HepG2 (cell line): Measurements from ENCODE around the gene GRB10. TPM values are rescaled to one million over a fixed set of nuclear protein-coding genes. Genes with fewer than 3 reads are reported as not detected.

ENCODE experiments used
- CEBPB ChIP-seq: IDR thresholded peaks from 2 replicates; pipeline ENCODE4 v1.6.1; 2011; ENCODE audit warnings: low read depth, low read length, improper control_type of control experiment, borderline replicate concordance
- CHD4 ChIP-seq: fragments of 200-600 bp; sonication (generic); IDR thresholded peaks from 2 replicates; pipeline ENCODE4 v1.7.0; 2017; ENCODE audit warnings: mild to moderate bottlenecking, low read length, borderline replicate concordance
- DNMT1 ChIP-seq: sonication (generic); formaldehyde crosslinking; IDR thresholded peaks from 2 replicates; pipeline ENCODE4 v1.5.1; 2020; ENCODE audit warnings: mild to moderate bottlenecking, missing genetic modification reagents
- ERF ChIP-seq: IDR thresholded peaks from 2 replicates; pipeline ENCODE4 v1.6.1; 2018; ENCODE audit warnings: missing biosample characterization, missing genetic modification reagents
- FOXK1 ChIP-seq: sonication (generic); formaldehyde crosslinking; IDR thresholded peaks from 2 replicates; pipeline ENCODE4 v1.4.0; 2020; ENCODE audit warnings: low read depth, missing genetic modification reagents, borderline replicate concordance
- HNRNPLL ChIP-seq: fragments of 200-400 bp; formaldehyde crosslinking; IDR thresholded peaks from 2 replicates; pipeline ENCODE4 v1.6.1; 2017; ENCODE audit warnings: mild to moderate bottlenecking, low read depth, low read length; ENCODE audit not compliant: poor library complexity, severe bottlenecking
- ISX ChIP-seq: sonication (generic); formaldehyde crosslinking; conservative IDR thresholded peaks from 2 replicates; pipeline ENCODE4 v1.5.0; 2020; ENCODE audit warnings: missing genetic modification reagents
- KLF9 ChIP-seq: IDR thresholded peaks from 2 replicates; pipeline ENCODE4 v1.6.1; 2016; ENCODE audit warnings: low read depth
- MYNN ChIP-seq: sonication (generic); formaldehyde crosslinking; IDR thresholded peaks from 2 replicates; pipeline ENCODE4 v1.4.0; 2020; ENCODE audit warnings: mild to moderate bottlenecking, low read depth, missing genetic modification reagents
- NFE2L1 ChIP-seq: sonication (generic); formaldehyde crosslinking; IDR thresholded peaks from 2 replicates; pipeline ENCODE4 v1.4.0; 2020; ENCODE audit warnings: missing genetic modification reagents, mild to moderate bottlenecking, borderline replicate concordance
- RBM39 ChIP-seq: fragments of 200-400 bp; formaldehyde crosslinking; IDR thresholded peaks from one replicate; pipeline ENCODE4 v1.6.1; 2018; ENCODE audit warnings: antibody characterized with exemption, mild to moderate bottlenecking, low read depth, low read length; ENCODE audit not compliant: poor library complexity, severe bottlenecking
- SMAD9 ChIP-seq: sonication (generic); formaldehyde crosslinking; IDR thresholded peaks from 2 replicates; pipeline ENCODE4 v1.5.1; 2020; ENCODE audit warnings: mild to moderate bottlenecking, missing genetic modification reagents
- SOX6 ChIP-seq, 2 experiments: fragments of 450-650 bp in 1 of 2; sonication (generic) in 1 of 2; formaldehyde crosslinking in 1 of 2; IDR thresholded peaks; 2 replicates each; pipeline versions ENCODE4 v1.4.0 to v1.6.1; 2017 to 2020; ENCODE audit warnings: antibody characterized with exemption in 1 of 2, mild to moderate bottlenecking in 1 of 2, missing genetic modification reagents in 1 of 2
- TAF15 ChIP-seq: fragments of 200-400 bp; formaldehyde crosslinking; IDR thresholded peaks from one replicate; pipeline ENCODE4 v1.6.1; 2018; ENCODE audit warnings: mild to moderate bottlenecking, low read depth, low read length; ENCODE audit not compliant: poor library complexity, severe bottlenecking
- THYN1 ChIP-seq: sonication (generic); formaldehyde crosslinking; IDR thresholded peaks from 2 replicates; pipeline ENCODE4 v1.8.1; 2023; ENCODE audit warnings: low read depth, mild to moderate bottlenecking, moderate library complexity, missing genetic modification reagents, borderline replicate concordance
- ZFP41 ChIP-seq: sonication (generic); formaldehyde crosslinking; IDR thresholded peaks from 2 replicates; pipeline ENCODE4 v1.4.0; 2020; ENCODE audit warnings: mild to moderate bottlenecking, missing genetic modification reagents, borderline replicate concordance
- ZKSCAN5 ChIP-seq: sonication (generic); formaldehyde crosslinking; IDR thresholded peaks from 2 replicates; pipeline ENCODE4 v1.5.1; 2020; ENCODE audit warnings: mild to moderate bottlenecking, missing genetic modification reagents
- ZNF24 ChIP-seq: fragments of 450-650 bp; IDR thresholded peaks from 2 replicates; pipeline ENCODE4 v1.6.1; 2017; ENCODE audit warnings: antibody characterized with exemption, mild to moderate bottlenecking
- ZNF564 ChIP-seq: sonication (generic); formaldehyde crosslinking; IDR thresholded peaks from 2 replicates; pipeline ENCODE4 v1.8.1; 2023; ENCODE audit warnings: mild to moderate bottlenecking, missing genetic modification reagents
- ZNF773 ChIP-seq: sonication (generic); formaldehyde crosslinking; IDR thresholded peaks from 2 replicates; pipeline ENCODE4 v1.4.0; 2020; ENCODE audit warnings: missing genetic modification reagents, borderline replicate concordance
- polyA plus RNA-seq, 8 experiments: library from polyadenylated mRNA; depleted of rRNA in 3 of 8; stranded (reverse) in 7 of 8; unstranded in 1 of 8; fragments of >200 nt; fragmentation: Illumina TruSeq in 4 of 8; extraction: Trizol in 4 of 8; gene quantifications; 2 replicates each; pipeline versions ENCODE4 v1.2.1 to v1.2.3, GENCODE V29; 2011 to 2016; ENCODE audit warnings: low read depth in 4 of 8, missing spikeins in 1 of 8, mixed read lengths in 1 of 8; ENCODE audit not compliant: insufficient read depth in 1 of 8
- total RNA-seq, 5 experiments: library from RNA; depleted of rRNA; stranded (reverse); fragments of >200 nt; fragmentation: Illumina TruSeq; extraction: Trizol; gene quantifications; 2 replicates each; pipeline ENCODE4 v1.2.3, GENCODE V29; 2016; ENCODE audit warnings: low read depth in 1 of 5
- TF ChIP-seq, protein P1 (sequence below): sonication (generic); formaldehyde crosslinking; IDR thresholded peaks from 2 replicates; pipeline ENCODE4 v1.8.0; 2022; ENCODE audit warnings: low read depth, missing genetic modification reagents
- TF ChIP-seq, protein P2 (sequence below): sonication (generic); formaldehyde crosslinking; IDR thresholded peaks from 2 replicates; pipeline ENCODE4 v1.4.0; 2020; ENCODE audit warnings: missing genetic modification reagents
- TF ChIP-seq, protein P3 (sequence below): sonication (generic); formaldehyde crosslinking; IDR thresholded peaks from 2 replicates; pipeline ENCODE4 v1.8.1; 2023; ENCODE audit warnings: mild to moderate bottlenecking, missing genetic modification reagents, borderline replicate concordance
- TF ChIP-seq, protein P4 (sequence below): IDR thresholded peaks from 2 replicates; pipeline ENCODE4 v1.6.1; 2018; ENCODE audit warnings: missing genetic modification reagents
- TF ChIP-seq, protein P5 (sequence below): sonication (generic); formaldehyde crosslinking; IDR thresholded peaks from 2 replicates; pipeline ENCODE4 v1.8.0; 2023; ENCODE audit warnings: mild to moderate bottlenecking, missing genetic modification reagents

GRB10 gene
- total and polyA plus RNA-seq, 2 of the 13 experiments (the other 11 are each of a cell fraction or from before 2014, with no cell fraction given): 4.0 to 6.8 TPM

DNA sequence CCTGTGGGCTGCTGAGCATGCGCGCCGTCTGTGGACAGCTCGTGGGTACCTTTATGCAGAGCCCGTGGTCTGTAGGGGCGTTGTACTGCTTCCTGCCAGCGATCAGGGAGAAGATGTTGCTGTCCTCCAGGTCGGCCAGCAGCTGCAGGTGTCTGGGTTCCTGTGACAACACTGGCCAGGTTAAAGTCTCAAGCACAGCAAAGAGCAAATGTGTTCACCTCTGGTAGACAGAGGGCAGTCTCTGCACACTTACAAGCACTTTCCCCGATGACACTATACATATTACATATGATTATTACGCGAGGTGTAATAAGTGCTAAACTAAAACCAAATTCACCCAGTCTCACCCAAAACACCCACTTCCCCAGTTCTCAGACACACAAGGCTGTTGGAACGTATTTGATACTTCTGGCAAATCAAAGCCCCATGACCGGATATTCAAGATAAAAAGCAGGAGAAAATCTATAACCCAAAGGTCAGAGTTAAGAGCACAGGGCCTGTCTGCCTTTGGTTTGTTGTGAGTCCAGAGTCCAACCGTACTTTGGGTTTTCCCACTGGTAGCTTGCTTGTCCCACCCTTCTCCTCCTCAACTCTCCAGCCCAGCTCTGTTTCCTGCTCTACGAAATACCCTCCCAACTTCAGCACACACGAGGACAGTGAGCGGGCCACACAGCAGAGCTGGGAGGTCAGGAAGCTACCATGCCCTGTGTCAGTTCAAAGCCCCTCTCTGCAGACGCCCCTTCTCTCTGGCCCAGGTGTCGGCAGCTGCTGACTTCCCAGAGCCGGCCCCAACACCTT, 167.8 kb downstream of the GRB10 start (continued):
- TF ChIP-seq, protein P1, sequence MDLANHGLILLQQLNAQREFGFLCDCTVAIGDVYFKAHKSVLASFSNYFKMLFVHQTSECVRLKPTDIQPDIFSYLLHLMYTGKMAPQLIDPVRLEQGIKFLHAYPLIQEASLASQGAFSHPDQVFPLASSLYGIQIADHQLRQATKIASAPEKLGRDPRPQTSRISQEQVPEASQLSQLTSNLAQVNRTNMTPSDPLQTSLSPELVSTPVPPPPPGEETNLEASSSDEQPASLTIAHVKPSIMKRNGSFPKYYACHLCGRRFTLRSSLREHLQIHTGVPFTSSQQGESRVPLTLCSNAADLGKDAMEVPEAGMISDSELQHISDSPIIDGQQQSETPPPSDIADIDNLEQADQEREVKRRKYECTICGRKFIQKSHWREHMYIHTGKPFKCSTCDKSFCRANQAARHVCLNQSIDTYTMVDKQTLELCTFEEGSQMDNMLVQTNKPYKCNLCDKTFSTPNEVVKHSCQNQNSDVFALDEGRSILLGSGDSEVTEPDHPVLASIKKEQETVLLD (CRISPR knock-in tag): no peak
- TF ChIP-seq ZKSCAN5: no peak
- no peak for TF ChIP-seq SMAD9 (CRISPR knock-in tag)
- no peak for TF ChIP-seq MYNN
- TF ChIP-seq RBM39: no peak
- TF ChIP-seq, protein P2, sequence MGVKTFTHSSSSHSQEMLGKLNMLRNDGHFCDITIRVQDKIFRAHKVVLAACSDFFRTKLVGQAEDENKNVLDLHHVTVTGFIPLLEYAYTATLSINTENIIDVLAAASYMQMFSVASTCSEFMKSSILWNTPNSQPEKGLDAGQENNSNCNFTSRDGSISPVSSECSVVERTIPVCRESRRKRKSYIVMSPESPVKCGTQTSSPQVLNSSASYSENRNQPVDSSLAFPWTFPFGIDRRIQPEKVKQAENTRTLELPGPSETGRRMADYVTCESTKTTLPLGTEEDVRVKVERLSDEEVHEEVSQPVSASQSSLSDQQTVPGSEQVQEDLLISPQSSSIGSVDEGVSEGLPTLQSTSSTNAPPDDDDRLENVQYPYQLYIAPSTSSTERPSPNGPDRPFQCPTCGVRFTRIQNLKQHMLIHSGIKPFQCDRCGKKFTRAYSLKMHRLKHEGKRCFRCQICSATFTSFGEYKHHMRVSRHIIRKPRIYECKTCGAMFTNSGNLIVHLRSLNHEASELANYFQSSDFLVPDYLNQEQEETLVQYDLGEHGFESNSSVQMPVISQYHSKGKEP (CRISPR knock-in tag): no peak
- TF ChIP-seq ZFP41 (CRISPR knock-in tag): no peak
- TF ChIP-seq KLF9 (CRISPR knock-in tag): no peak
- no peak for TF ChIP-seq ISX
- no peak for TF ChIP-seq TAF15
- no peak for TF ChIP-seq CHD4
- TF ChIP-seq DNMT1: no peak
- TF ChIP-seq, protein P3, sequence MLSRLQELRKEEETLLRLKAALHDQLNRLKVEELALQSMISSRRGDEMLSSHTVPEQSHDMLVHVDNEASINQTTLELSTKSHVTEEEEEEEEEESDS (CRISPR knock-in tag): no peak
- no peak for TF ChIP-seq CEBPB
- no peak; the same call in 1 of the 2 replicates for TF ChIP-seq ERF (CRISPR knock-in tag)
- no peak for TF ChIP-seq NFE2L1
- no peak for TF ChIP-seq ZNF24
- TF ChIP-seq THYN1: no peak
- TF ChIP-seq ZNF773: no peak
- TF ChIP-seq, protein P4, sequence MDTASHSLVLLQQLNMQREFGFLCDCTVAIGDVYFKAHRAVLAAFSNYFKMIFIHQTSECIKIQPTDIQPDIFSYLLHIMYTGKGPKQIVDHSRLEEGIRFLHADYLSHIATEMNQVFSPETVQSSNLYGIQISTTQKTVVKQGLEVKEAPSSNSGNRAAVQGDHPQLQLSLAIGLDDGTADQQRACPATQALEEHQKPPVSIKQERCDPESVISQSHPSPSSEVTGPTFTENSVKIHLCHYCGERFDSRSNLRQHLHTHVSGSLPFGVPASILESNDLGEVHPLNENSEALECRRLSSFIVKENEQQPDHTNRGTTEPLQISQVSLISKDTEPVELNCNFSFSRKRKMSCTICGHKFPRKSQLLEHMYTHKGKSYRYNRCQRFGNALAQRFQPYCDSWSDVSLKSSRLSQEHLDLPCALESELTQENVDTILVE (CRISPR knock-in tag): no peak
- TF ChIP-seq, protein P5, sequence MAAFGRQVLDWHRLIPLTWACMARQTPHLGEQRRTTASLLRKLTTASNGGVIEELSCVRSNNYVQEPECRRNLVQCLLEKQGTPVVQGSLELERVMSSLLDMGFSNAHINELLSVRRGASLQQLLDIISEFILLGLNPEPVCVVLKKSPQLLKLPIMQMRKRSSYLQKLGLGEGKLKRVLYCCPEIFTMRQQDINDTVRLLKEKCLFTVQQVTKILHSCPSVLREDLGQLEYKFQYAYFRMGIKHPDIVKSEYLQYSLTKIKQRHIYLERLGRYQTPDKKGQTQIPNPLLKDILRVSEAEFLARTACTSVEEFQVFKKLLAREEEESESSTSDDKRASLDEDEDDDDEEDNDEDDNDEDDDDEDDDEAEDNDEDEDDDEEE (CRISPR knock-in tag): no peak
- TF ChIP-seq FOXK1 (CRISPR knock-in tag): no peak; the same call in 1 of the 2 replicates
- TF ChIP-seq ZNF564: no peak
- TF ChIP-seq SOX6 (IDR thresholded peaks at IDR 0.05): no peak
- peak; percentile 67 for TF ChIP-seq SOX6 (CRISPR knock-in tag; IDR thresholded peaks at IDR 0.05)
- TF ChIP-seq HNRNPLL: no peak
